ENCODE data around the gene NTN3.

NTN3 gene

GRCh38 chr16:2485811-2486507 lies 14.9 kb downstream of the NTN3 start:
- no peak overlapping the region for H3K27ac ChIP-seq (ENCODE audit: low read length)
- no peak overlapping the region for H3K9ac ChIP-seq (ENCODE audit: low read length)
- no peak overlapping the region for H3K4me3 ChIP-seq (ENCODE audit: low read length)
- no peaks in the 10 kb centered on the region for H3K9me3 ChIP-seq (ENCODE audit: control insufficient read depth, low read depth, low read length)
- H3K4me1 ChIP-seq (ENCODE audit: control insufficient read depth, low read depth, low read length): no peaks in the 10 kb centered on the region
- H3K27me3 ChIP-seq (ENCODE audit: control insufficient read depth, insufficient read depth, low read length): no peaks in the 10 kb centered on the region
- H3K36me3 ChIP-seq (ENCODE audit: control insufficient read depth, low read depth, low read length): no peaks in the 10 kb centered on the region

- no peak overlapping the region for H3K9ac ChIP-seq (ENCODE audit: low read length)
- H3K4me3 ChIP-seq (ENCODE audit: low read length): no peak overlapping the region
Observed at GRCh38 chr16:2486645-2487516, 15.8 kb downstream of the NTN3 start.

DNA sequence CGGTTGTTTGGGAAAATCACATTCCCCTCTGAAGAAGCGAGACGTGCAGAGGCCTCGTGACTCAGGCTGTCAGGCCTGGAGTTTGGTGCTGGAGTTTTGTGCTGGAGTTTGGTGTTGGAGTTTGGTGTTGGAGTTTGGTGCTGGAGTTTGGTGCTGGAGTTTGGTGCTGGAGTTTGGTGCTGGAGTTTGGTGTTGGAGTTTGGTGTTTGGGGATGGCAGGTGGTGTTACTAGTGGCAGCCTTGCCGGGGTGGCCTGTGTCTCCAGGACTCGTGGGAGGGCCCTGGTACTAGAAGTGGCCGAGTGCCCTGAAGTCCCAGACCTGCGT lies 16.4 kb downstream of the NTN3 start:
- no peaks in the 10 kb centered on the region for H3K36me3 ChIP-seq (ENCODE audit: control insufficient read depth, low read depth, low read length)
- H3K27me3 ChIP-seq (ENCODE audit: control insufficient read depth, insufficient read depth, low read length): no peaks in the 10 kb centered on the region
- H3K4me3 ChIP-seq (ENCODE audit: low read length): no peak overlapping the region
- no peaks in the 10 kb centered on the region for H3K4me1 ChIP-seq (ENCODE audit: control insufficient read depth, low read depth, low read length)
- no peaks in the 10 kb centered on the region for H3K9me3 ChIP-seq (ENCODE audit: control insufficient read depth, low read depth, low read length)
- no peak overlapping the region for H3K9ac ChIP-seq (ENCODE audit: low read length)
- no peak overlapping the region for H3K27ac ChIP-seq (ENCODE audit: low read length)

More at GRCh38 chr16:2486645-2487516, 15.8 kb downstream of the NTN3 start:
- no peaks in the 10 kb centered on the region for H3K27me3 ChIP-seq (ENCODE audit: control insufficient read depth, insufficient read depth, low read length)
- no peaks in the 10 kb centered on the region for H3K4me1 ChIP-seq (ENCODE audit: control insufficient read depth, low read depth, low read length)
- H3K9me3 ChIP-seq (ENCODE audit: control insufficient read depth, low read depth, low read length): no peaks in the 10 kb centered on the region
- no peak overlapping the region for H3K27ac ChIP-seq (ENCODE audit: low read length)
- H3K36me3 ChIP-seq (ENCODE audit: control insufficient read depth, low read depth, low read length): no peaks in the 10 kb centered on the region

GRCh38 chr16:2487903-2488531 lies 16.9 kb downstream of the NTN3 start:
- Histone ChIP-seq H3K4me1 (ENCODE audit: control insufficient read depth, low read depth, low read length) (no peaks in the 10 kb centered on the region), H3K27me3 (ENCODE audit: control insufficient read depth, insufficient read depth, low read length) (no peaks in the 10 kb centered on the region), H3K9ac (ENCODE audit: low read length) (no peak overlapping the region), H3K27ac (ENCODE audit: low read length) (no peak overlapping the region), H3K36me3 (ENCODE audit: control insufficient read depth, low read depth, low read length) (no peaks in the 10 kb centered on the region), H3K4me3 (ENCODE audit: low read length) (no peak overlapping the region), H3K9me3 (ENCODE audit: control insufficient read depth, low read depth, low read length) (no peaks in the 10 kb centered on the region)

GRCh38 chr16:2489581-2489980 lies 18.5 kb downstream of the NTN3 start:
- Histone ChIP-seq H3K9ac (ENCODE audit: low read length) (no peak overlapping the region), H3K4me1 (ENCODE audit: control insufficient read depth, low read depth, low read length) (no peaks in the 10 kb centered on the region), H3K27ac (ENCODE audit: low read length) (no peak overlapping the region), H3K9me3 (ENCODE audit: control insufficient read depth, low read depth, low read length) (no peaks in the 10 kb centered on the region), H3K36me3 (ENCODE audit: control insufficient read depth, low read depth, low read length) (no peaks in the 10 kb centered on the region), H3K4me3 (ENCODE audit: low read length) (no peak overlapping the region), H3K27me3 (ENCODE audit: control insufficient read depth, insufficient read depth, low read length) (no peaks in the 10 kb centered on the region)

DNA sequence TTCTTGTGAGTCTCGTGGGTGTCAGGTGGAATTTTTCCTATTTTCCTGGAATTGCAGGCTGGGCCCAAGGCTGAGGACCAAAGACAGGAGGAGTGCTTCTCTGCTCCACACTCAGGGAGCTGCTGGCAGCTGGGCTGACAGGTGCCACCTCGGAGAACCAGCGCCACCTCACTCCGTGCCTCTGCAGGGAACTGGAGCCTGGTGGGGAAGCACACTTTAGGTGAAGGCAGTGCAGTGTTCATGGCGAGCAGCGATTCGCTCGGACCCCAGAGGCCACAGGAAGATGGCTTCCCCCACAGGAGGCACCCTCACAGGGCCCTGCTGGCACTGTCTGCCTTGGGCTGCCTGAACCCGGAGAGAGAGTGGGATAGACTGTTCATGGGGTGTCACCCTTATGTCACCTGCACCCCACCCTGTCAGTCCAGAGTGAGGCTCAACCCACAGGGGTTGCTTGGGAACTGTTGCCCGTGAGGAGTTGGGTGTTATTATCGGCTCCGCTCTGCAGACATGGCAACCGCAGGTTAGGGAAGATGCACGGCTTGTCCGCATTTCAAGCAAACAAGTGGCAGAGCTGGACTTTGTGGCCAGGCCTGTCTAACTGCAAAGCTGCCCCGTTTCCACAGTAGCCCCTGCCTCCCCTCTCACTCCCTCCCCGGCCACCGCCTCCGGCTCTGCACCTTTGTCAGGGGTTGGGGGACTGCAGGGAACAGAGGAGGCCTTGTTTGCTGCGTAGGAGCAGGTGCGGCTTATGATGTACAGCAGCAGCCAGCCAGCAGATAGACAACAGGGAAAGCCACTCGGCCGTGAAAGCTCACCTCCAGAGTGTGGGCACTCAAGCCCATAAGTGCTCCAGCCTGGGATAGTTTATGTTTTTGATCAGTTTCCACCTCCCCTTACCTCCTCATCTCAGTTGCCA lies 19.4 kb downstream of the NTN3 start:
- no peak overlapping the region for H3K4me3 ChIP-seq (ENCODE audit: low read length)
- H3K9ac ChIP-seq (ENCODE audit: low read length): no peak overlapping the region
- no peaks in the 10 kb centered on the region for H3K4me1 ChIP-seq (ENCODE audit: control insufficient read depth, low read depth, low read length)
- H3K36me3 ChIP-seq (ENCODE audit: control insufficient read depth, low read depth, low read length): no peaks in the 10 kb centered on the region
- no peaks in the 10 kb centered on the region for H3K27me3 ChIP-seq (ENCODE audit: control insufficient read depth, insufficient read depth, low read length)
- H3K9me3 ChIP-seq (ENCODE audit: control insufficient read depth, low read depth, low read length): no peaks in the 10 kb centered on the region
- no peak overlapping the region for H3K27ac ChIP-seq (ENCODE audit: low read length)

DNA sequence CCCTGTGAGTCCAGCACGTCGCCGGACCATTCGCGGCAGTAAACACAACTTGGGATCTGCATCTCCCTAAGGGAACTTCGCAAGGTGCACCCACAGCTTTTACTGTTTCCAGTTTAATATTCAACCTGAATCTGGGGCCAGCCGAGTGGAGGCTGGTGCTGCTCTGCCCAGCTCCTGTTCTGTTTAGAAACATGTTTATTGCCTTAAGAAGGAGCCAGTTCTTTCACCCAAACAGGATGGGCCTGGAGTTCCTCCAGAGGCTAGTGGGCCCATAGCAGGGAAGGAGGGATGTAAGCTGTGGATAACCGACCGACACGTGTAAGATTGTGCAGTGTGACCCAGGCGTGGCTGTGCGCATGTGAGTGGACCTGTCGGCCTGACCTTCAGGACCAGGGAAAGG lies 21.2 kb downstream of the NTN3 start:
- Histone ChIP-seq H3K4me1 (ENCODE audit: control insufficient read depth, low read depth, low read length) (no peaks in the 10 kb centered on the region), H3K9me3 (ENCODE audit: control insufficient read depth, low read depth, low read length) (no peaks in the 10 kb centered on the region), H3K36me3 (ENCODE audit: control insufficient read depth, low read depth, low read length) (peaks cover 3% of the 10 kb centered on the region), H3K27ac (ENCODE audit: low read length) (no peak overlapping the region), H3K4me3 (ENCODE audit: low read length) (no peak overlapping the region), H3K9ac (ENCODE audit: low read length) (no peak overlapping the region), H3K27me3 (ENCODE audit: control insufficient read depth, insufficient read depth, low read length) (no peaks in the 10 kb centered on the region)

DNA sequence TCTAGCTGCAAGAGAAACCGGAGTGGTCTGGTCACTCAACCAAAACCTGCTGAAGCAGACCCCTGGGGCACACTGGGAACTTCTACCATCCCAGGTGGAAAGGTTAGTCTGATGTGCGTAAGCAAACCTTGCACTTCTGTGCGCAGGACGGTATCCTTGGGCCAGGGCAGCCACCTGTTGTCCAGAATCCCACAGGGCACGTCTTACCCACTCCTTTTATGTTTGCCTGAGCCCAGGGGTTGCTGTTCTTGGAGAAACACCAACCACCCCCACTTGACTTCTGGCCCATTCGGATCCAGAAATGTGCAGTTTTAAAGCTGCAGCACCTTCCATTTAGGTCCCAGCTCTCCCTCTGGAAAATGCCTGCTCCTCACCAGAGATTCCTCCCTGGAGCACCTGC lies 22.5 kb downstream of the NTN3 start:
- H3K4me1 ChIP-seq (ENCODE audit: control insufficient read depth, low read depth, low read length): no peaks in the 10 kb centered on the region
- H3K36me3 ChIP-seq (ENCODE audit: control insufficient read depth, low read depth, low read length): peaks cover 3% of the 10 kb centered on the region
- H3K27me3 ChIP-seq (ENCODE audit: control insufficient read depth, insufficient read depth, low read length): no peaks in the 10 kb centered on the region
- no peaks in the 10 kb centered on the region for H3K9me3 ChIP-seq (ENCODE audit: control insufficient read depth, low read depth, low read length)
- H3K4me3 ChIP-seq (ENCODE audit: low read length): no peak overlapping the region
- H3K27ac ChIP-seq (ENCODE audit: low read length): no peak overlapping the region
- H3K9ac ChIP-seq (ENCODE audit: low read length): no peak overlapping the region

DNA sequence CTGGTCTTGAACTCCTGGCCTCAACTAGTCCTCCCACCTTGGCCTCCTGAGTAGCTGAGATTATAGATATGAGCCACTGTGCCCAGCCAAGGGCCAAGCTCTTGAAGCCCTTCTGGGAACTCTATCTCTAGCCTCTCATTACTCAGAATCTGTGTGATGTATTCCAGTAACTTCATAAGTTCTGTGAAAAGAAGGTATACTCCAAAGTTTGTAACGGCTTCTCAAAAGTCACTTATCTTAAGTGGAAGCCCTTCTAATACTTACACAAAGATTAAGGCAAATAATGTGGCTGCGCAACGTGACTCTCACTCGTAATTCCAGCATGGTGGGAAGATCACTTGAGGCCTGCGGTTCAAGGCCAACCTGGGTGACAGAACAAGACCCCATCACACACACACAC lies 23.5 kb downstream of the NTN3 start:
- no peak overlapping the region for H3K4me3 ChIP-seq (ENCODE audit: low read length)
- no peak overlapping the region for H3K9ac ChIP-seq (ENCODE audit: low read length)
- H3K27ac ChIP-seq (ENCODE audit: low read length): no peak overlapping the region
- no peaks in the 10 kb centered on the region for H3K27me3 ChIP-seq (ENCODE audit: control insufficient read depth, insufficient read depth, low read length)
- no peaks in the 10 kb centered on the region for H3K9me3 ChIP-seq (ENCODE audit: control insufficient read depth, low read depth, low read length)
- peaks cover 3% of the 10 kb centered on the region for H3K36me3 ChIP-seq (ENCODE audit: control insufficient read depth, low read depth, low read length)
- H3K4me1 ChIP-seq (ENCODE audit: control insufficient read depth, low read depth, low read length): no peaks in the 10 kb centered on the region

- Histone ChIP-seq H3K4me1 (ENCODE audit: control insufficient read depth, low read depth, low read length) (no peaks in the 10 kb centered on the region), H3K27ac (ENCODE audit: low read length) (no peak overlapping the region), H3K9ac (ENCODE audit: low read length) (no peak overlapping the region), H3K27me3 (ENCODE audit: control insufficient read depth, insufficient read depth, low read length) (no peaks in the 10 kb centered on the region), H3K9me3 (ENCODE audit: control insufficient read depth, low read depth, low read length) (no peaks in the 10 kb centered on the region), H3K36me3 (ENCODE audit: control insufficient read depth, low read depth, low read length) (peaks cover 3% of the 10 kb centered on the region), H3K4me3 (ENCODE audit: low read length) (no peak overlapping the region)
Observed at GRCh38 chr16:2495041-2495440, 23.9 kb downstream of the NTN3 start.
